Measurements from ENCODE around the gene RPS6KA1. TPM values are rescaled to one million over a fixed set of nuclear protein-coding genes. Genes with fewer than 3 reads are reported as not detected.
"Not testable (repeated sequence)": the region's sequence is repeated elsewhere in the genome, so short reads cannot be mapped to it uniquely, and the experiment has no call there.

Gene RPS6KA1
- polyA plus RNA-seq, 6 donors from 2014 or later, result 111 to 146 (median 126) TPM

DNA sequence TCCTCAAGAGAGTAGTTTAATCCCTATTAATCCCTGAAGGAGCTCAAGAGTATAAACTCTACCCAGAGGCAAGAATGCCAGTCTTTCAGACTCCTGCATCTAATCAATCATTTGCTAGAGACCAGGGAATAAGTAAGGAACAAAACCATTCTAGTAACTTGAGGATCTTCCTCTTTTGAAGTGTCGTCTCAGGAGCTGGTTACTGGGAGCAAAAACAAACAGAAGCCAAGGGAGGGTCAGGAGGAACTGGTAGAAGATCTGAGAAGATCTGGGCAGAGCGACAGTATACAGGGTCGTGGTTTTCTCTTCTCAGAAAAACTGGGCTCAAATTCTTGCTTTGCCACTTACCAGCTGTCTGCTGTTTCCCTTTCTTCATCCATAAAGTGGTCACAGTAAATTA lies 69.3 kb downstream of the RPS6KA1 start:
- H3K27me3 Mint-ChIP-seq, result peaks cover 0 to 5% (median 0%) of the 10 kb centered on the region in 3 donors
- H3K4me3 Mint-ChIP-seq, result no peak overlapping the region
- peaks cover 0 to 10% (median 3%) of the 10 kb centered on the region in 3 donors for H3K4me1 Mint-ChIP-seq
- ATAC-seq (ENCODE audit: low read depth in 2 of 2) (no peak), DNase-seq (no peak)
- H3K9me3 Mint-ChIP-seq, result no peaks in the 10 kb centered on the region
- H3K36me3 Mint-ChIP-seq, result no peaks in the 10 kb centered on the region
- no peak overlapping the region for H3K27ac Mint-ChIP-seq

DNA sequence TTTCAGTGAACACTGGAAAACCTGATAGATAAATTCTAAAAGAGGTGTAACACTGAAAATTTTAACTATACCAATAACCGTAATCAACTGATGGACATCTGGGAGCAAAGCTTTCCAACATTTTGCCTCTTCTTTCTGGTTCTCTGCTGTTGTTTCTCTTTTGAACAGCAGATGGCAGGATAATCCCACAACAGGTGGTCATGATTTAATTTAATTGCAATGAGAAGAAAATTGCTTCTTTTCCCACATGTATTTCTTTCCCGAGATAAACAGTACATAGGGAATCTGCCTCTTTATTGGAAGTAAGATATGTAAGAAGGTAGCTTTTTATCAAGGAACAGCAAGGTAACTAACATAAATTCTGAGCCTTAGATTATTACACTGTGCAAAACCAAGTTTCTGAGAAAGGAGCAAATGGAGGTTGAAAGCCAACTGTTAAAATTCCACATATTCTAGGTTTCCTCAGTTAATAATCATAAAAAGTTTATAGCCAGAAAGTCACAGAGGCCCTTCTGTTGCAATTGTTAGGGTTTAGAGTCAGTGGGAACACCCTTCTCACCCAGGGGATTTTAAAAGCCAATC lies 72.9 kb downstream of the RPS6KA1 start:
- no peaks in the 10 kb centered on the region for H3K9me3 Mint-ChIP-seq
- ATAC-seq (ENCODE audit: low read depth in 2 of 2) (peak in 1 of 2 donors; percentile 55), DNase-seq (peak; percentile 66)
- no peak overlapping the region for H3K27ac Mint-ChIP-seq
- no peak overlapping the region for H3K4me3 Mint-ChIP-seq
- H3K36me3 Mint-ChIP-seq, result no peaks in the 10 kb centered on the region
- H3K4me1 Mint-ChIP-seq, result peaks cover 0 to 8% (median 3%) of the 10 kb centered on the region in 3 donors
- H3K27me3 Mint-ChIP-seq, result peaks cover 0 to 3% (median 0%) of the 10 kb centered on the region in 3 donors

DNA sequence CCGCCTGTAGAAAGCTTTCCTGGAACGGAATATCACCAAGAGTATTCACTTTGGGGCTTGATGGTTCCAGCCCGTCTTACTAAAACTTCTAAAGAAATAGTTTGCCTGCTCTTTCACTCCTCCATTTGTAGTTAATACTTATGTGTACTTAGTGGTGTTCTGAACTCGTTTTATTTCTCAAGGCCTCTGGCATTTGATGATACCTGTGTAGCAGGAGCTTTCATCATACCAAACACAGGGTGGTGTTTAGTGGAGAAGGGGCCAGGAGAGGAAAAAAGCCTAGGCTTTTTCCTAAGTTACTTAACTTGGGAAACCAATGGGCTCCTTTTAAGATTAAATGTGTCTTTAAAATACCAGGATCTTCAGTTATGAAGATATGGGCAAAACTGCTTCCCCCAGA lies 74.3 kb downstream of the RPS6KA1 start:
- Mint-ChIP-seq H3K4me3 (no peak overlapping the region), H3K4me1 (peaks cover 0 to 6% (median 0%) of the 10 kb centered on the region in 3 donors), H3K27ac (no peak overlapping the region), H3K9me3 (no peaks in the 10 kb centered on the region), H3K27me3 (peaks cover 0 to 2% (median 0%) of the 10 kb centered on the region in 3 donors), H3K36me3 (no peaks in the 10 kb centered on the region)
- DNase-seq (no peak), ATAC-seq (ENCODE audit: low read depth in 2 of 2) (no peak)

DNA sequence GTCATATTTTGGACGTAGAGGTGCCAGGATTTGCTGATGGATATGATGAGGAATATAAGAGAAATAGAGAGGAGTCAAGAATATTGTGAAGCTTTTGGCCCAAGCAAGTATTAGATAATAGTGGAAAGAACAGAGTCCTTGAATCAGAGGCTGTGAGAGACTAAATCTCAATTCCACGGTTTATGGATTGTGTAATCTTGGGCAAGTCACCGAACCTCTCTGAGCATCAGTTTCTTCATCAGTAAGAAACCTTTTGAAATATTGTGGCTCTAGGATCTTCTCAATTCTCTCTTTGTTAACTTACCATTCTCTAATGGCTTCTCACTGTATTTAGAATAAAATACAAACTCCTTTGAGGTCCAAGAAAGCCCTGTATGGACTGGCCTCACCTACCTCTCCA lies 77.6 kb downstream of the RPS6KA1 start:
- H3K27ac Mint-ChIP-seq, result no peak overlapping the region
- DNase-seq (no peak), ATAC-seq (ENCODE audit: low read depth in 2 of 2) (no peak)
- H3K36me3 Mint-ChIP-seq, result no peaks in the 10 kb centered on the region
- H3K9me3 Mint-ChIP-seq, result no peaks in the 10 kb centered on the region
- H3K4me3 Mint-ChIP-seq, result no peak overlapping the region
- peaks cover 0 to 4% (median 0%) of the 10 kb centered on the region in 3 donors for H3K27me3 Mint-ChIP-seq
- peaks cover 0 to 8% (median 0%) of the 10 kb centered on the region in 3 donors for H3K4me1 Mint-ChIP-seq

DNA sequence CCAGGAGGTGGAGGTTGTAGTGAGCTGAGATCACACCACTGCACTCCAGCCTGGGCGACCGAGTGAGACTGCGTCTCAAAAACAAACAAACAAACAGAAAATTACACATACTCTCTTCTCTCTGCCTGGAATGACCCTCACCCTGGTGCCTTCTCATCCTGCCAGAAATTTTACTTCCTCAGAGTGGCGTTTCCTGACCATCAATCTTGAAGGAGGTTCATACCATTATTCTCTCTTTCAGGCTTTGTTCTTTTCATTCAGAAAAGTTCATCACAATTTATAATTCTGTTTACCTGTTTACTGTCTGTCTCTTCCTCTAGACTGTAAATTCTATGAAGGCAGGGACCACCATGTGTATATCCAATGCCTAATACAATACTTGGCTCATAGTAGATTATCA lies 79.3 kb downstream of the RPS6KA1 start:
- Mint-ChIP-seq H3K4me1 (peaks cover 0 to 4% (median 0%) of the 10 kb centered on the region in 3 donors), H3K27ac (no peak overlapping the region), H3K4me3 (no peak overlapping the region), H3K27me3 (peaks cover 0 to 4% (median 0%) of the 10 kb centered on the region in 3 donors), H3K9me3 (no peaks in the 10 kb centered on the region), H3K36me3 (no peaks in the 10 kb centered on the region)
- DNase-seq, result no peak
- ATAC-seq (ENCODE audit: low read depth in 2 of 2), result no peak

DNA sequence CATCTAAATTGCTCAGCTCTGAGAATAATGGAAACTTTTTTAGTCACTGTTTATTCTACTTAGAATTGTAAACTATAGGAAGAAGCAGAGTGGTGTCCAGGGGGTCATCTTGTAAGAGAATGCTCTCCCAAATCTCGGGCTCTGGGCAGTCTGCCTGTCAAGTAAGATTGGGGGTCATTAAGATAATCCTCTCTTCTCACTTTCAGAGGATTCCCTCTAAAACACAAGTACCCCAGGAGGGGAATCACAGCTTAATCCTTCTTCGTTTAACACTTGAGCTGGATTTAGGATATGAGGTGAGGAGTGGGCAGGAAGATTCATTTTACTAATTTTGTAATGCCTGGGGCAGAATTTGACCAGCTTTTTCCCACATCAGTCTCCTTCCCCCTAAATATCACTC lies 81.2 kb downstream of the RPS6KA1 start:
- DNase-seq (no peak), ATAC-seq (ENCODE audit: low read depth in 2 of 2) (no peak)
- no peaks in the 10 kb centered on the region for H3K9me3 Mint-ChIP-seq
- H3K4me3 Mint-ChIP-seq, result no peak overlapping the region
- H3K27me3 Mint-ChIP-seq, result peaks cover 0 to 4% (median 0%) of the 10 kb centered on the region in 3 donors
- no peak overlapping the region for H3K27ac Mint-ChIP-seq
- peaks cover 0 to 4% (median 0%) of the 10 kb centered on the region in 3 donors for H3K4me1 Mint-ChIP-seq
- H3K36me3 Mint-ChIP-seq, result no peaks in the 10 kb centered on the region

DNA sequence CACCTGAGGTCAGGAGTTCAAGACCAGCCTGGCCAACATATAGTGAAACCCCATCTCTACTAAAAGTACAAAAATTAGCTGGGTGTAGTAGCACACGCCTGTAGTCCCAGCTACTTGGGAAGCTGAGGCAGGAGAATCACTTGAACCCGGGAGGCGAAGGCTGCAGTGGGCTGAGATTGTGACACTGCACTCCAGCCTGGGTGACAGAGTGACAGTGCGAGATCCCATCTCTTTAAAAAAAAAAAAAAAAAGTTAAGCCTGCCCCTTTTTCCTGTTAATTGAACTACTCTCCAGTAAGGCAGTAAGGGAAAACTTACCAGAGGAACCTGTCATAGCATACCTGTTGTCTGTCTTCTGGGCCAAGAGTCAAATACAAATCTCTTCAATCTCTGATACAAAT lies 83.1 kb downstream of the RPS6KA1 start:
- not testable (repeated sequence) for DNase-seq

DNA sequence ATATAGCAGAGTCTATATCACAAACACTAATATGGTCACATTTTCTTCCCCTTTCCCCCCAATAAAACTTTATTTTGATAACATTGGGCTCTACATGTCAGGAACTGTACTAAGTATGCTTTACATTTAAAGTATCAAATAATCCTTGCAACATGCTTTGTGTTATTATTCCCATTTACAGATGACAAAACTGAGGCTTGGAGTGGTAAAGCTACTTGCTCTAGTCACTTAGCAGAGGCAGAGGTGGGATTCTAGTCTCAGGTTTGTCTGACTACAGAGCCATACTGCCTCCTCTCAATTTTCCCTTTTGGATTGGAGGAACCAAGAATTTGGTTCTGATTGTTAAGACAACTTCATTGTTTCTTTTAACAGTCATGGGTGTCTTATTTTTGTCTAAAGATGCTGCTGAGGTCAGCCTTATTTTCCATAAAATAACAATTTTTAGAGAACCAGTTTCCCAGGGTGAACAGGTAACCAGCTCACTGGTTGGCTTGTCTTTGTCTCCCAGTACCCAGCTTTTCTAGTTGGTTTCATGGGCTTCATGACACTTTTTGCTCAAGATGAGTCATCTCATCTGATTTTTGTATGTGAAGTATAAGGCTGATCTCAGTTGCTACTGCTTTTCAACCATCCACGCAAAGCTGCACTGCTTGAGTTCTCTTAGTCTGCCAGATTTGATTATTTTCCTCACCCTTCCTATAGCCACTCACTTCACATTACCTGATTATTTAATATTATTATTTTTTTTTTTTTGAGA lies 85.3 kb downstream of the RPS6KA1 start:
- H3K4me3 Mint-ChIP-seq, result no peak overlapping the region
- H3K27me3 Mint-ChIP-seq, result no peaks in the 10 kb centered on the region
- DNase-seq (no peak), ATAC-seq (ENCODE audit: low read depth in 2 of 2) (no peak)
- H3K27ac Mint-ChIP-seq, result no peak overlapping the region
- peaks cover 14 to 18% (median 15%) of the 10 kb centered on the region in 3 donors for H3K4me1 Mint-ChIP-seq
- H3K9me3 Mint-ChIP-seq, result no peaks in the 10 kb centered on the region
- no peaks in the 10 kb centered on the region for H3K36me3 Mint-ChIP-seq

More for the DNA sequence above, 83.1 kb downstream of the RPS6KA1 start:
- H3K4me3 Mint-ChIP-seq; H3K9me3 Mint-ChIP-seq; H3K36me3 Mint-ChIP-seq; ATAC-seq (ENCODE audit: low read depth in 2 of 2); H3K27me3 Mint-ChIP-seq; H3K4me1 Mint-ChIP-seq; H3K27ac Mint-ChIP-seq: not testable (repeated sequence)

DNA sequence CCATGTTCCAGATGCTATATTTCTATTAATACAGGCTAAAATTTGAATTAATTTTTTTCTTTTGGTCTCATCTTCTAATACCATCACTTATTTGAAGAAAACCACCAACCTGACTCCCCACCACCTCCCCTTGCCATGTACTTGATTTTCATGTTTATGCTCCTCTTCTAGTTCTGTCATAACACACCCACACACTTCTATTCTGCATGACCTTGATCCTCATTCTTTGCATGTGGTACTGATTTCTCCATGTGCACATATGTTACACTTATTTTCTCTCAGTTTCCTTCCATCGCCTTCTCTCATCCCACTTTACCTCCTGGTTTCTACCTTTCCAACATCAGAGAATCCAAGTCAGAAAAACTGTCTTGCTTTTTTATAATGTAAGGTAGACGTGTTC lies 87.3 kb downstream of the RPS6KA1 start:
- H3K9me3 Mint-ChIP-seq, result no peaks in the 10 kb centered on the region
- no peak overlapping the region for H3K4me3 Mint-ChIP-seq
- DNase-seq (no peak), ATAC-seq (ENCODE audit: low read depth in 2 of 2) (no peak)
- H3K27me3 Mint-ChIP-seq, result no peaks in the 10 kb centered on the region
- H3K4me1 Mint-ChIP-seq, result peaks cover 24 to 29% (median 25%) of the 10 kb centered on the region in 3 donors
- no peaks in the 10 kb centered on the region for H3K36me3 Mint-ChIP-seq
- peak overlapping the region in 1 of 6 donors; percentile 70 for H3K27ac Mint-ChIP-seq

DNA sequence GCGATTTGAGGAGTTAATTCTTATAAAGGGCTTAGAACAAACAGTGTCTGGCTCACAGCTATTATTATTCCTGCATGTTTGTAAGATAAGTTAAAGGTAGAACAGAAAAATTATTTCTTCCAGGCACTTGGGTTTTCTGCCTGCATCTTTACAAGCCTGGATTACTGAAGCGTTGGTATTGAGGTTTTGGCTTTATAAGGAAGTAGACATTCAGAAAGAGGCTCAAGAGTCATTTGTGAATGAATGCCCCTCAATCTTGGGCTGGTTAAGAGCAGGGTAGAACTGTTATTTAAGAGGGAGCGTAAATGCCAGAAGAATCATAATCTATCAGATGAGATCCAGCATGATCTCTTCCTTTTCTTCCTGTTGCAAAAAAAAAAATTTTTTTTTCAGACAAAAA lies 89.0 kb downstream of the RPS6KA1 start:
- peak overlapping the region in 3 of 6 donors; percentile 8 to 24 (median 23) for H3K27ac Mint-ChIP-seq
- H3K4me1 Mint-ChIP-seq, result peaks cover 25 to 33% (median 25%) of the 10 kb centered on the region in 3 donors
- no peak for ATAC-seq (ENCODE audit: low read depth in 2 of 2)
- H3K9me3 Mint-ChIP-seq, result no peaks in the 10 kb centered on the region
- DNase-seq, result peak; percentile 30
- no peaks in the 10 kb centered on the region for H3K36me3 Mint-ChIP-seq
- peak overlapping the region in 6 of 8 donors; percentile 6 to 87 (median 26) for H3K4me3 Mint-ChIP-seq
- no peaks in the 10 kb centered on the region for H3K27me3 Mint-ChIP-seq

Other genes with a start within 250 kb of the RPS6KA1 start
- gene SH3BGRL3, start 249.7 kb upstream of the RPS6KA1 start, polyA plus RNA-seq (ENCODE audit: low read depth in 6 of 6), result 1,000 to 10,000 TPM in 2 of 6 donors, 100 to 1,000 TPM in 4; 624 to 1,205 (median 832) TPM
- gene UBXN11, start 223.1 kb upstream of the RPS6KA1 start, polyA plus RNA-seq (ENCODE audit: low read depth in 6 of 6), result 10 to 100 TPM in 2 of 6 donors, 1 to 10 TPM in 4; 4.3 to 15.7 (median 6.9) TPM
- gene CD52, start 211.8 kb upstream of the RPS6KA1 start, polyA plus RNA-seq (ENCODE audit: low read depth in 6 of 6), result over 10,000 TPM; 10,565 to 16,920 (median 13,137) TPM
- 1 to 10 TPM in 2 of 6 donors, under 1 TPM in 4; 0.06 to 1.8 (median 0.70) TPM for gene CRYBG2, start 175.6 kb upstream of the RPS6KA1 start, polyA plus RNA-seq (ENCODE audit: low read depth in 6 of 6)
- gene ZNF683, start 157.0 kb upstream of the RPS6KA1 start, polyA plus RNA-seq (ENCODE audit: low read depth in 6 of 6), result not detected
- not detected for gene LIN28A, start 118.9 kb upstream of the RPS6KA1 start, polyA plus RNA-seq (ENCODE audit: low read depth in 6 of 6)
- 10 to 100 TPM; 15.9 to 27.9 (median 21.9) TPM for gene DHDDS, start 97.4 kb upstream of the RPS6KA1 start, polyA plus RNA-seq (ENCODE audit: low read depth in 6 of 6)
- 1,000 to 10,000 TPM in 3 of 6 donors, 100 to 1,000 TPM in 3; 939 to 1,353 (median 1,048) TPM for gene HMGN2, start 57.3 kb upstream of the RPS6KA1 start, polyA plus RNA-seq (ENCODE audit: low read depth in 6 of 6)
- 10 to 100 TPM in 5 of 6 donors, 1 to 10 TPM in 1; 8.8 to 38.2 (median 18.9) TPM for gene ARID1A, start 166.3 kb downstream of the RPS6KA1 start, polyA plus RNA-seq (ENCODE audit: low read depth in 6 of 6)